Measurements from ENCODE around the gene CADPS.

Gene CADPS

DNA sequence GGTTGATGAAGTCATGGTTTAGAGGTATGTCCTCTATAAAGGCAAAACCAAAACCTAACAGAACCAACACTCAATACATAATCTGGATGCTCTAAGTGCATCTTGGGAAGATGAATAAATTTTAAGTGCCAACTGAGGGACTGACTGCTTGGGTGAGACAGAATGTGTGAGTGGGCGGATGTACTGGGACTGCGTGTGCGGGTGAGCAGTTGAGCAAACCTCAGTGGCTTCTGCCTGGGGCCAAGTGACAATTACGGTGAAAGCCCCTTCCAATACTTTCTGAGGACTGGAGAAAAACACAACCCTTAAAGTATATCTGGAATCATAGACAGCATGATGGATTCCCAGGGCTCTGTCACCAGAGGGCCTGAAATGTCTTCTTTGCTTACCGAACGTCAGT lies 421.8 kb downstream of the CADPS start:
- no peak for DNase-seq (ENCODE audit: low spot score in 2 of 2)
- Histone ChIP-seq H3K4me1 (no peaks in the 10 kb centered on the region), H3K9me3 (no peaks in the 10 kb centered on the region), H3K4me3 (no peak overlapping the region), H3K36me3 (replicated peaks) (no peaks in the 10 kb centered on the region), H3K27me3 (ENCODE audit: low read depth) (peaks cover 17% of the 10 kb centered on the region)
- in situ Hi-C loops (cut with MboI; ENCODE audit: low sequenced_read_pairs) = no loop called here

DNA sequence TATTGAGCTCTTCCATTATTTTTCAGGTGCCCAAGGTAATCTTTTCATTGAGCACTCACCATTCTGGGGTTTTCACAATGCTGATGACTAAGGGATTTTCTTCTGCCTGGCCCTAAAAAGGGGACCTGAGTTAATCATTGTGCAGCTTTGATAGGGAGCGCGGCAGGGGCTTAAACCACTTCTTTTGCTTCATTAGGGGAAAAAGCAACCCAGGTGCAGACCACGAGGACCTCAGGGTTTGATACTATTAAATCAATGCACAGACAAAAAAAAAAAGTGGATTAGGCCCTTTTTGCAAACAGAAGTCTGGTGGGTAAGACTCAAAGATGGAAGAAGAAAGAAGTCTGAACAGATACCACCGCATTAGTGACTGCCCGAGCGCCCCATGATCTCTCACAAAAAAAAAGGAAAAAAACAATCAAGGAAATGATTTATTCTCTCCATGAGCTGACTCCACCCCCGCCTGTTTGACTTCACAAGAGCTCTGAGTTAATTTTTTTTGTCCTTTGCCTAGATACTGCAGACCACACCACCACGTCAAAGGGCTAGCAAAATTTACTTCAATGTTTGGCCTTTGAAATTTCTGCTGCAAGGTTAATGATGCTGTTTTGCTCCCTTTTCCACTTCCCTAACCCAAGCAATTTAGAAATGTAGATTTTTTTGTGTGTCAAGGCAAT lies 423.9 kb downstream of the CADPS start:
- Histone ChIP-seq H3K9me3 (no peaks in the 10 kb centered on the region), H3K27me3 (ENCODE audit: low read depth) (peaks cover 16% of the 10 kb centered on the region; the same call in 1 of the 2 replicates), H3K4me3 (no peak overlapping the region), H3K4me1 (no peaks in the 10 kb centered on the region), H3K36me3 (replicated peaks) (no peaks in the 10 kb centered on the region)
- in situ Hi-C loops (cut with MboI; ENCODE audit: low sequenced_read_pairs) = no loop called here
- no peak for DNase-seq (ENCODE audit: low spot score in 2 of 2)

DNA sequence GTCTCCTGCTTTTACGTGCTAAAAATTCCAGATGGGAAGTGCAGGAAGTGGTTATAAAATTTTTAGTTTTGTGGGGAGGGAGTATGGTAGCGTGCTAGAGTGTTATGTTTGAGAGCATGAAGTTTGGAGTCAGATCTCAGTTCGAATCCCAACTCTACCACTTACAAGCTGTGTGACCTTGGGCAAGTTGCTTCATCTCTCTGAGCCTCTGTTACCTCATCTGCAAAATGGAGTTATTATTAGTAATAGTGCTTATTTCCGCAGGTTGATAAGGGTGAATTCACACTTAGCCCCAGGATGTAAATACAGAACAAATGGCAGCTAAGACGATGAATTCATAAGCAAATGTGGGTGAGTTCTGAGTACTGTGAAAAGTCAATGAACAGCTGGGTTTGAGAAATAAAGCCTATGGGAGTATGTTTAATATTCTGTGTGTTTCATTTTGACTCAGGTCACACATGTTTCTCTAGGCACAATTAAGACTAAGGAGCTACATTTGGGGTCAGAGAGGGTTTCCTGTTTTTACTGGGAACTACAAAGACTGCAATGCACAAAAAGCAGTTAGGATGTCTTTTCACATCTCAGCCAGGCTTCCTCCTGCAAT lies 428.8 kb downstream of the CADPS start:
- no peak overlapping the region for H3K4me3 ChIP-seq

DNA sequence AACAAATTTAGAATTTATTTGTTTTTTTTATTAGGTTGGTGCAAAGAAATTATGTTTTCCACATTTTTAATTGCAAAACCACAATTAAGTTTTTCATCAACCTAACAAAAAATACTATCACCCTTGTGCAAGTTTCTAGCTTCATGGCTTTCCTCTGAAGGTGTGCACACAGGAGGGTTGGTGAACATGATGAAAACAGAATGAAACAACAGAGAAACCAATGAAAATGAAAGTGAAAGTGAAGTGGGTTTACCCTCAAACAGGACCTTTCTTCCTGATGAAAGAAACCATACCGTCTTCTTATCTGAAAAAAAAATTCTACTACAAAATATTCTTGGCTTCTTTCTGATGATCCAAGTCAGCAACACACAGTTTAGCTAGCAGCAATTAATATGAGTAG lies 429.9 kb downstream of the CADPS start:
- no peaks in the 10 kb centered on the region for H3K9me3 ChIP-seq
- H3K4me1 ChIP-seq = peaks cover 4% of the 10 kb centered on the region; the same call in 1 of the 2 replicates
- in situ Hi-C loops (cut with MboI; ENCODE audit: low sequenced_read_pairs) = no loop called here
- no peak overlapping the region for H3K4me3 ChIP-seq
- H3K27me3 ChIP-seq (ENCODE audit: low read depth) = peaks cover 3% of the 10 kb centered on the region; the same call in 1 of the 2 replicates
- H3K36me3 ChIP-seq (replicated peaks) = no peaks in the 10 kb centered on the region
- no peak for DNase-seq (ENCODE audit: low spot score in 2 of 2)

More for the DNA sequence above, 428.8 kb downstream of the CADPS start:
- peaks cover 4% of the 10 kb centered on the region; the same call in 1 of the 2 replicates for H3K4me1 ChIP-seq
- no peaks in the 10 kb centered on the region for H3K36me3 ChIP-seq (replicated peaks)
- no peak for DNase-seq (ENCODE audit: low spot score in 2 of 2)
- H3K9me3 ChIP-seq = no peaks in the 10 kb centered on the region
- peaks cover 9% of the 10 kb centered on the region; the same call in 1 of the 2 replicates for H3K27me3 ChIP-seq (ENCODE audit: low read depth)
- in situ Hi-C loops (cut with MboI; ENCODE audit: low sequenced_read_pairs) = no loop called here

DNA sequence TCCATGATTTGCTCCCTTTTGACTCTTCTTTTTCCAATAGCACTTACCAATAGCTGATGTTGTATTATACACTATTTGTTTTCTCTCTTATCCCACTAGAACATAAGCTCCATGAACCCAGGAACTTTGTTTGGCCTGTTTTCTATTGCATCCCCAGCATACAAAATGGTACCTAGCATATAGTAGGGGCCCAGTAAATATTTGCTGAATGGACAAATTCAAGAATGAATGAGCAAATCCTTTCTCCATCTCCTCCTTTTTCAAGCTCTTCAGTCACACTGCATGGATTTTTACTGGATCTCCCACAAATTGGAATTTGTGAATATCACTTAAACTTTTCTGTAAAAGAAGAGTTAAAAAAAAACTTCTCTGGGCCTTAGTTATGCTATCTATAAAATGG lies 435.2 kb downstream of the CADPS start:
- in situ Hi-C loops (cut with MboI; ENCODE audit: low sequenced_read_pairs) = no loop called here
- no peak for DNase-seq (ENCODE audit: low spot score in 2 of 2)
- Histone ChIP-seq H3K36me3 (replicated peaks) (no peaks in the 10 kb centered on the region), H3K27me3 (ENCODE audit: low read depth) (peaks cover 43% of the 10 kb centered on the region), H3K4me3 (no peak overlapping the region), H3K4me1 (peaks cover under 1% of the 10 kb centered on the region; the same call in 1 of the 2 replicates), H3K9me3 (no peaks in the 10 kb centered on the region)

DNA sequence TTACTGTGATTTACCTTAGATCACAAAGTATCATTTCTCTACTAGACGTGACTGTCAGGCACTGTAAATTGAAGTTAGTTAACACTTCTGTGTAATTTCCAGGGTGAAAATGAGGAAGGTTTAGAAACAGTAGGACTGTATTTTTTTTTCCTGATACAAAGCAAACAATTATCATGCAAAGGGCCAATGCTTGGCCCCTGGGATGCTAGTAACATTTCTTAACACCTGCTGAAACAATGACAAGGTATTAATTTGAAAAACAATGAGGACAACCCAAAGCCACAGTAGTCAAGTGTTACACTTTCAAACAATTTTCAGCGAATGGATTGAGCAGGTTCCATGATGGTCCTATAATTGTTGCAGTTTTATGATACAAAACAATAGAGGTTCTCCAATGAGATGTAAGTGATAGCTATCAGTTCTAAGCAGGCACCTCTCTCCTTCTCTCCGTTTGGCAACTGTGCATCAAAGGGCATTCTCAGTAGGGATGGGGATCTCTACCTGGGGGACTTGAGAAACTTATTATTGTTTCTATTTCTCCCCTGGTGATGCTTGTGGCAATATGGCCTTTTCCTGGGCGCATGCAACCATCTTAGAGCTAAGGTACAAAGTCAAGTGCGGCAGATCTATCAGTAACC lies 435.9 kb downstream of the CADPS start:
- H3K9me3 ChIP-seq = no peaks in the 10 kb centered on the region
- in situ Hi-C loops (cut with MboI; ENCODE audit: low sequenced_read_pairs) = no loop called here
- no peaks in the 10 kb centered on the region for H3K36me3 ChIP-seq (replicated peaks)
- peaks cover 50% of the 10 kb centered on the region for H3K27me3 ChIP-seq (ENCODE audit: low read depth)
- no peak overlapping the region for H3K4me3 ChIP-seq
- no peak for DNase-seq (ENCODE audit: low spot score in 2 of 2)
- H3K4me1 ChIP-seq = no peaks in the 10 kb centered on the region; the same call in 1 of the 2 replicates

DNA sequence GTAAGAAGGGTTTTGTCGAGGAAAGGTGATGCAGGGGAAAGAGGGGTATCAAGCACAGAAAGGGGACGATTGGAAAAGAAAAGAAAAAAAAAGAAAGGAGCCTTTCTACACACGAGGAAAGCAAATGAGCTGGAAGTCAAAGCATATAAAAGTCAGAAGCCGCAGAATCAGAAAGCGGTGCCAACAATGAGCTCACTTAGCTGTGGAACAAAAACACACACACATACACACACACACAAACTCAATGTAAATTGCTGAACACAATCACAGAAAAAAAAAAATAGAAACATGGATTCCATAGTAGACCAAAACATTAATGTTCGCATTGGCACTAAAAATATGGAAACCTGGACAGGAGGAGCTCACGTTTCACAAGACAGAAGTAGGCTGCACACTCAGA lies 438.4 kb downstream of the CADPS start:
- Histone ChIP-seq H3K36me3 (replicated peaks) (no peaks in the 10 kb centered on the region), H3K27me3 (ENCODE audit: low read depth) (peaks cover 66% of the 10 kb centered on the region), H3K9me3 (no peaks in the 10 kb centered on the region), H3K4me1 (no peaks in the 10 kb centered on the region), H3K4me3 (no peak overlapping the region)
- in situ Hi-C loops (cut with MboI; ENCODE audit: low sequenced_read_pairs) = no loop called here
- no peak for DNase-seq (ENCODE audit: low spot score in 2 of 2)

DNA sequence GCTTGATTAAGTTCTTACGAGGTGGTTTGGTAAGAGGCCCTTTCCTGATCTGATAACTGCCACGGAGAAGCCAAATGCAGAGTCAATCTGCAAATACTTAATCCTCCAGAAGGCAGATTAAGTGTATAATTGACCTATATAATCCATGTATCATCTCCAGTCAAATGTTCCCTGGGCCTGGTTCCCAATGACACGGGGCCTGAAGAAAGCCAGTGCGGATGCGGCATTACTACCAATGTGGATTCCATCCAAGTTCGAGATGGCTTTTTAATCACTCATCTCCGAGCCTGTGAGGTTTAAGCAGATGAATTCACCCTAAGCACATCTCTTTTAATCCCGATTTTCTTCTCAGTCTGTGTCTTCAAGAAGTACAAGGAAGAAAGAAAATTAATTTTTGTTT lies 441.8 kb downstream of the CADPS start:
- in situ Hi-C loops (cut with MboI; ENCODE audit: low sequenced_read_pairs) = no loop called here
- DNase-seq (ENCODE audit: low spot score in 2 of 2) = no peak
- Histone ChIP-seq H3K4me3 (no peak overlapping the region), H3K9me3 (no peaks in the 10 kb centered on the region), H3K4me1 (no peaks in the 10 kb centered on the region), H3K36me3 (replicated peaks) (no peaks in the 10 kb centered on the region), H3K27me3 (ENCODE audit: low read depth) (peaks cover 81% of the 10 kb centered on the region)

DNA sequence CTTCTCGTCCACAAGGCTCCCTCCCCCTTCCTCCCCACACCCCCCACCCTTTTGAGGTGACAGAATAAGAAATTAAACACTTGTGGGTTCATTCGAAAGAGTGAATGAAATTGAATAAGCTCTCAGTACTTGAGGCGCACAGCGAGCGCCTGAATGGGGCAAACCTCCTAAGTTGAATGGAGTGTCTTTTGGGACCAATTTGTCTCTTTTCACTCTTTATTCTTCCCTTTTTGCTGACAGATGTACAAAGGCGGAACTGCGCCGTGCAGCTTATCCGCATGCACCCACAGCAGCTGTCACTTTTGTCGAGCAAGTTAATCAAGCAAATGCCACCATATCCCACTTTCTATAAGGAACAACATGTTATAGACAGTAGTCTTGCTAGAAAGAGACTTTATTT lies 454.0 kb downstream of the CADPS start:
- in situ Hi-C loops (cut with MboI; ENCODE audit: low sequenced_read_pairs) = no loop called here
- Histone ChIP-seq H3K4me3 (no peak overlapping the region), H3K27me3 (ENCODE audit: low read depth) (no peaks in the 10 kb centered on the region), H3K9me3 (no peaks in the 10 kb centered on the region), H3K4me1 (peaks cover 17% of the 10 kb centered on the region), H3K36me3 (replicated peaks) (no peaks in the 10 kb centered on the region)
- peak; percentile 40 to 46 for DNase-seq (ENCODE audit: low spot score in 2 of 2)

DNA sequence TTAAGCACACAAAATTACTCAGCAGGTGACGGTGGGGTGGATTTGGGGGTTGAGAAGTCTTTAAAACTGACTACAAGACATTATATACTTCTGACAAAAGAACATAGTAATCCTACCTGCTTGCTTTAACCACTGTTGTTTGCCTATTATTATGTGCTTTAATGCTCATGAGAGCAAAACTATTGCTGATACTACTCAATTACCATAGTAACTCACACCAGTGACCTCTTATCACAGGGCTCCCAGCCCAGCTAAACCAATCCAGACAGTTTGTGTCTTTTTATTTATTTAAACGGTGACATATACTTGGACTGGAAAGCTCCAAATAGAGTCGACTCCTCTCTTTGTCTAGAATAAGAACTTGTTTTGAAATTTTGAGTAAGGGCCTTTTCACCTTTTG lies 459.1 kb downstream of the CADPS start:
- Histone ChIP-seq H3K4me3 (no peak overlapping the region), H3K27me3 (ENCODE audit: low read depth) (no peaks in the 10 kb centered on the region), H3K36me3 (replicated peaks) (no peaks in the 10 kb centered on the region), H3K4me1 (peaks cover 16% of the 10 kb centered on the region), H3K9me3 (no peaks in the 10 kb centered on the region)
- DNase-seq (ENCODE audit: low spot score in 2 of 2) = peak; percentile 5 to 12
- in situ Hi-C loops (cut with MboI; ENCODE audit: low sequenced_read_pairs) = no loop called here

DNA sequence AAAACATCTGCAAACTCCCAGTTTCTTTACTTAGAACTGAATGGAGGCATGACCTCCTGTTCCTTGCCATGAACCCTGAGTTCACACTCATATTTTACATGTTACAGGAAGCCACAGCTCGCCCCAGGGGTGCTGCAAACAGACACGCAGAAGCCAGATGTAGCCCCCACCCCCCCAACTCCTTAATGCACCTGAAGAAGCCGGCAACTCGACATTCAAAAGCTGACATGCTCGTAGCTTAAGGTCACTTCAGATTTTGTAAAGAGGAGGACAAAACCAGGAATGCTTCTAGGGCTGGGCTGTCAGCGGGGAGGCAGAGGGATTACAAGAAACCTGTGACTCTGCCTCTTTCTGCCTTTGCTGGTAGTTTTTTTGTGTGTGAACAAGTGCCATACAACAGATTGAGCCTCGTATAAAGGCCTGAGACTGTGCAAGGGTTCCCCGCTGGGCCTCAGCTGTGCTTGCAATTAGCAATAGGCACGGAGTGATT lies 459.9 kb downstream of the CADPS start:
- H3K27me3 ChIP-seq (ENCODE audit: low read depth) = no peaks in the 10 kb centered on the region
- H3K36me3 ChIP-seq (replicated peaks) = no peaks in the 10 kb centered on the region
- peak; percentile 59 to 61 for DNase-seq (ENCODE audit: low spot score in 2 of 2)
- no peak overlapping the region for H3K4me3 ChIP-seq
- in situ Hi-C loops (cut with MboI; ENCODE audit: low sequenced_read_pairs) = no loop called here
- peaks cover 16% of the 10 kb centered on the region for H3K4me1 ChIP-seq
- no peaks in the 10 kb centered on the region for H3K9me3 ChIP-seq

DNA sequence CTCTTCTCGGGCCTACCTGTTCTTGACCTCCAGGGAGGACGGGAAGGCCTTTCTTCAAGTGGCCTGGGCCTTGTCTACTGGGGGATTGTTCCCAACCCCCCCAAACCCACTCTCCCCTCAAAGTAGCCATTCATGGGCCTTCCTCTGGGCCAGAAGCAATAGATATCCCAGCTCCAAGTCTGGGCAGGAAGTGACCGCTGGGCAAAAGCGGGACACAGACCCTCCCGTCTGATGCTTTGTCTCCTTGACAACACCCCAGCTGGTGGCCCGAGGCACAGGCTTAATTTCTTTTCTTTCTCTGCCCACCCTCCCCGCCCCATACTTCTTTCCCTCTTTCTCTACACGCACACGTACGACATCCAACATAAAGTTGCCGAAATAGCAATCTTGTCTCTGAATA lies 460.4 kb downstream of the CADPS start:
- Histone ChIP-seq H3K4me1 (peaks cover 16% of the 10 kb centered on the region), H3K36me3 (replicated peaks) (no peaks in the 10 kb centered on the region), H3K4me3 (no peak overlapping the region), H3K9me3 (no peaks in the 10 kb centered on the region), H3K27me3 (ENCODE audit: low read depth) (peaks cover 3% of the 10 kb centered on the region; the same call in 1 of the 2 replicates)
- peak in 1 of 2 experiments; percentile 26 for DNase-seq (ENCODE audit: low spot score in 2 of 2)
- in situ Hi-C loops (cut with MboI; ENCODE audit: low sequenced_read_pairs) = no loop called here

DNA sequence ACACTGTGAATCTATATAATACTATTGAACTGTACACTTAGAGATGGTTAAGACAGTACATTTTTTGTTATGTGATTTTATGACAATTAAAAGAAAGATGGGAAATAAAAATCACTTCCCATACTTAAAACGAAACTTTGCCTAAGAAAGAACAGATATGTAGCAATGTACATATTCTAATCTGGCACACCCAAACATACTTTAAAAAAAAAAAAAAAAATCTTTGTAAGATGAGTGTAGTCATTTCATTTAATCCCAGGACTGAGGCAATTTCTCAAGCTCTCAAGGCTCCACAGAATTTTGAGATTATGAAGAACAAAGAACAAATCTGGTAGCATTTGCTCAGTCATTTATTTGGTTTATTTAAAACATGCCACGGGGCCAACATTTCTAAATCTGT lies 461.5 kb downstream of the CADPS start:
- DNase-seq (ENCODE audit: low spot score in 2 of 2) = no peak
- H3K4me1 ChIP-seq = peaks cover 16% of the 10 kb centered on the region
- in situ Hi-C loops (cut with MboI; ENCODE audit: low sequenced_read_pairs) = no loop called here
- no peak overlapping the region for H3K4me3 ChIP-seq
- peaks cover 8% of the 10 kb centered on the region for H3K27me3 ChIP-seq (ENCODE audit: low read depth)
- H3K9me3 ChIP-seq = no peaks in the 10 kb centered on the region
- no peaks in the 10 kb centered on the region for H3K36me3 ChIP-seq (replicated peaks)

DNA sequence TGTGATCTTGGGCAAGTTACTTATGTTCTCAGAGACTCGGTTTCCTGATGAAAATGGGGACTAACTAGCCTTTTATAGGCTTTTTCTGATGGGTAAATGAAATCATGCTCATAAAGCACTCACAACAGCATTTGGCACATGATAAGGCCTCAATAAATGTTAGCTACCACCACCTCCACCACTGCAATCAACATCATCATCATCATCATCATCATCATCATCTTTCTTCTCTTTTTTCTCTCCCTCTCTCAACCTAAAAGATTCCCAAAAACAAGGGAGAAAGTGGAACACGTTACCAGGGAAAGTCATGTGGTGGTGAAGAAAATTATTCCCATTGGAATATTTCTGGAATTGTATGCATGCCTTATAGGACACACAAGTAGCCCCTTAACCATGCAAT lies 468.3 kb downstream of the CADPS start:
- DNase-seq (ENCODE audit: low spot score in 2 of 2) = no peak
- Histone ChIP-seq H3K36me3 (replicated peaks) (no peaks in the 10 kb centered on the region), H3K9me3 (no peaks in the 10 kb centered on the region), H3K27me3 (ENCODE audit: low read depth) (peaks cover 32% of the 10 kb centered on the region), H3K4me1 (no peaks in the 10 kb centered on the region), H3K4me3 (no peak overlapping the region)
- in situ Hi-C loops (cut with MboI; ENCODE audit: low sequenced_read_pairs) = no loop called here
